ENCODE data around the gene MISFA. TPM values are rescaled to one million over a fixed set of nuclear protein-coding genes. Genes with fewer than 3 reads are reported as not detected.

The MISFA gene
- polyA plus RNA-seq, 1 donor (not counting 4 experiments of a cell fraction or from before 2014, with no cell fraction given), result 0.63 TPM

DNA sequence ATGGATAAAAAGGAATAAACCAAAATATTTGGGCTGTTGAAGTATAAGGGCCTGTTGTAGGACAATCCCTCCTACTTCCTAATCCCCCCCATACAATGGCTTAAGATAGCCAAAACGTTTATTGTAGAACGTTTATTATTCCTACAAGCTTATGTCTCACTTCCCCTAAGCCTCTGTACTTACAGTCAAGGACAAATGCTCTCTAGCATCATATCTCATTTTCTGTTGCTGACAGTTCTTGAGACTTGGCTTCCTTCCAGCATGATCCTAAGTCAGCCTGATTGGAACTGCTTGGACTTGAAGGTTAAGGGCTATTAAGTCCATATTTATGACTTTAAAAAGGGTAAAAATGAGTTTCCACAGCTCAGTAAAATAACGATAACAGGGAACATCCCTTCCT lies 8.8 kb downstream of the MISFA start:
- Histone ChIP-seq H3K4me3 (ENCODE audit: control insufficient read depth in 2 of 3, extremely low read depth in 1 of 3, insufficient read depth in 2 of 3, low read depth in 1 of 3, low read length in 3 of 3) (no peak overlapping the region), H4K20me1 (ENCODE audit: control insufficient read depth, extremely low read depth, insufficient read depth, low read length) (no peaks in the 10 kb centered on the region), H3K9me1 (ENCODE audit: control insufficient read depth, extremely low read depth, insufficient read depth, low read length) (no peaks in the 10 kb centered on the region), H3K36me3 (ENCODE audit: control insufficient read depth in 2 of 2, extremely low read depth in 1 of 2, insufficient read depth in 2 of 2, low read length in 2 of 2) (peaks cover 8 to 15% of the 10 kb centered on the region in 2 experiments), H3K4me2 (ENCODE audit: control insufficient read depth, extremely low read depth, insufficient read depth, low read depth, low read length) (no peak overlapping the region), H3K27me3 (ENCODE audit: control insufficient read depth, extremely low read depth, insufficient read depth, low read length) (no peaks in the 10 kb centered on the region), H3K4me1 (ENCODE audit: control insufficient read depth, extremely low read depth, insufficient read depth, low read length) (no peaks in the 10 kb centered on the region), H3K27ac (ENCODE audit: control insufficient read depth, insufficient read depth, low read length) (no peak overlapping the region), H3K9me3 (ENCODE audit: control insufficient read depth, low read depth, low read length) (no peaks in the 10 kb centered on the region), H3K9ac (ENCODE audit: control insufficient read depth, extremely low read depth, insufficient read depth, low read length) (no peak overlapping the region), H2AFZ (ENCODE audit: control insufficient read depth, low read length) (no peak overlapping the region), H3K79me2 (ENCODE audit: control insufficient read depth, insufficient read depth, low read length) (no peaks in the 10 kb centered on the region)
- no peak for DNase-seq (ENCODE audit: low read depth, low spot score)
- dilution Hi-C loops (cut with MboI; ENCODE audit: extremely low pct_ligation_motif_present, low sequenced_read_pairs), result no loop called here
- FAIRE-seq, result no peak
- TF ChIP-seq, protein P1, sequence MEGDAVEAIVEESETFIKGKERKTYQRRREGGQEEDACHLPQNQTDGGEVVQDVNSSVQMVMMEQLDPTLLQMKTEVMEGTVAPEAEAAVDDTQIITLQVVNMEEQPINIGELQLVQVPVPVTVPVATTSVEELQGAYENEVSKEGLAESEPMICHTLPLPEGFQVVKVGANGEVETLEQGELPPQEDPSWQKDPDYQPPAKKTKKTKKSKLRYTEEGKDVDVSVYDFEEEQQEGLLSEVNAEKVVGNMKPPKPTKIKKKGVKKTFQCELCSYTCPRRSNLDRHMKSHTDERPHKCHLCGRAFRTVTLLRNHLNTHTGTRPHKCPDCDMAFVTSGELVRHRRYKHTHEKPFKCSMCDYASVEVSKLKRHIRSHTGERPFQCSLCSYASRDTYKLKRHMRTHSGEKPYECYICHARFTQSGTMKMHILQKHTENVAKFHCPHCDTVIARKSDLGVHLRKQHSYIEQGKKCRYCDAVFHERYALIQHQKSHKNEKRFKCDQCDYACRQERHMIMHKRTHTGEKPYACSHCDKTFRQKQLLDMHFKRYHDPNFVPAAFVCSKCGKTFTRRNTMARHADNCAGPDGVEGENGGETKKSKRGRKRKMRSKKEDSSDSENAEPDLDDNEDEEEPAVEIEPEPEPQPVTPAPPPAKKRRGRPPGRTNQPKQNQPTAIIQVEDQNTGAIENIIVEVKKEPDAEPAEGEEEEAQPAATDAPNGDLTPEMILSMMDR (optimal IDR thresholded peaks at IDR 0.05 in 1 of 3, IDR thresholded peaks at IDR 0.05 in 1 of 3, conservative IDR thresholded peaks at IDR 0.05 in 1 of 3; ENCODE audit: extremely low read depth in 1 of 3, insufficient read depth in 2 of 3, low read length in 3 of 3), result no peak
- no peak for TF ChIP-seq EZH2 (IDR thresholded peaks at IDR 0.05; ENCODE audit: low read length)

DNA sequence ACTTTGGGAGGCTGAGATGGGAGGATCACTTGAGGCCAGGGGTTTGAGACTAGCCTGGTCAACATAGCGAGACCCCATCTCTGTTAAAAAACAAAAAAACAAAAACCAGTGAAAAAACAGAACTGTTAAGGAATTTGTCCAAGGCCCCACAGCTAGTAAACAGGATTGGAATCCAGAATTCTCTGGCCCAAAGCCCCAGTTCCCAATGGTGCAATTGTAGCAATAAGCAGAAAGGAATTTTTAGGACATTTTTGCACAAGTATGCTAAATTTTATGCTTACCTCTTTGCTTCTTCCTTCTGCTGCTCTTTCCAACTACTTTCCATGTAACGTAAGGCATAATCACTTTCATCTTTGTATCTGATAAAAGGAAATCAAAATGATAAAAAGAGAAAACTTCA lies 11.6 kb downstream of the MISFA start:
- Histone ChIP-seq H4K20me1 (ENCODE audit: control insufficient read depth, extremely low read depth, insufficient read depth, low read length) (no peaks in the 10 kb centered on the region), H3K9me1 (ENCODE audit: control insufficient read depth, extremely low read depth, insufficient read depth, low read length) (no peaks in the 10 kb centered on the region), H3K4me1 (ENCODE audit: control insufficient read depth, extremely low read depth, insufficient read depth, low read length) (no peaks in the 10 kb centered on the region), H3K9ac (ENCODE audit: control insufficient read depth, extremely low read depth, insufficient read depth, low read length) (no peak overlapping the region), H3K4me3 (ENCODE audit: control insufficient read depth in 2 of 3, extremely low read depth in 1 of 3, insufficient read depth in 2 of 3, low read depth in 1 of 3, low read length in 3 of 3) (no peak overlapping the region), H3K27me3 (ENCODE audit: control insufficient read depth, extremely low read depth, insufficient read depth, low read length) (no peaks in the 10 kb centered on the region), H3K4me2 (ENCODE audit: control insufficient read depth, extremely low read depth, insufficient read depth, low read depth, low read length) (no peak overlapping the region), H3K36me3 (ENCODE audit: control insufficient read depth in 2 of 2, extremely low read depth in 1 of 2, insufficient read depth in 2 of 2, low read length in 2 of 2) (peaks cover 12 to 22% of the 10 kb centered on the region in 2 experiments), H2AFZ (ENCODE audit: control insufficient read depth, low read length) (no peak overlapping the region), H3K79me2 (ENCODE audit: control insufficient read depth, insufficient read depth, low read length) (no peaks in the 10 kb centered on the region), H3K9me3 (ENCODE audit: control insufficient read depth, low read depth, low read length) (no peaks in the 10 kb centered on the region), H3K27ac (ENCODE audit: control insufficient read depth, insufficient read depth, low read length) (no peak overlapping the region)
- dilution Hi-C loops (cut with MboI; ENCODE audit: extremely low pct_ligation_motif_present, low sequenced_read_pairs), result no loop called here
- TF ChIP-seq EZH2 (IDR thresholded peaks at IDR 0.05; ENCODE audit: low read length), result no peak
- TF ChIP-seq, protein P1 (optimal IDR thresholded peaks at IDR 0.05 in 1 of 3, IDR thresholded peaks at IDR 0.05 in 1 of 3, conservative IDR thresholded peaks at IDR 0.05 in 1 of 3; ENCODE audit: extremely low read depth in 1 of 3, insufficient read depth in 2 of 3, low read length in 3 of 3), result no peak
- DNase-seq (ENCODE audit: low read depth, low spot score), result no peak
- FAIRE-seq, result no peak
